Keratinocyte (primary cell): ENCODE data around the gene DLL1. TPM values are rescaled to one million over a fixed set of nuclear protein-coding genes. Genes with fewer than 3 reads are reported as not detected.
A peak's percentile ranks its signal among the peaks of the same experiment; 100 is the strongest.

Experiments
- DNase-seq: peaks from one replicate; pipeline ENCODE4 v3.0.0-alpha.2; 2011; ENCODE audit warnings: low read depth, missing footprints, low spot score
- FAIRE-seq: peaks from 2 replicates; lab custom pipeline; 2011; peaks lifted over from hg19 to GRCh38; lab: Jason Lieb, UNC
- H2AFZ ChIP-seq: 2 replicates; pipeline ENCODE4 v1.6.0; 2012; ENCODE audit warnings: low read length, control low read depth, inconsistent platforms; ENCODE audit not compliant: control insufficient read depth
- H3K27ac ChIP-seq: 2 replicates; pipeline ENCODE4 v1.5.1; 2011; ENCODE audit warnings: low read length; ENCODE audit not compliant: control insufficient read depth, insufficient read depth
- H3K27me3 ChIP-seq: 3 replicates; pipeline ENCODE4 v1.6.0; 2011; ENCODE audit warnings: low read length; ENCODE audit not compliant: control insufficient read depth, insufficient read depth; ENCODE audit errors: extremely low read depth
- H3K36me3 ChIP-seq, 2 experiments: 2 replicates in 1 of 2; 3 replicates in 1 of 2; pipeline ENCODE4 v1.5.1; 2011; ENCODE audit warnings: low read length in 2 of 2, mild to moderate bottlenecking in 1 of 2; ENCODE audit not compliant: control insufficient read depth in 2 of 2, insufficient read depth in 2 of 2; ENCODE audit errors: extremely low read depth in 1 of 2
- H3K4me1 ChIP-seq: 3 replicates; pipeline ENCODE4 v1.5.1; 2011; ENCODE audit warnings: low read length; ENCODE audit not compliant: control insufficient read depth, insufficient read depth; ENCODE audit errors: extremely low read depth
- H3K4me2 ChIP-seq: 3 replicates; pipeline ENCODE4 v1.6.0; 2011; ENCODE audit warnings: low read depth, low read length; ENCODE audit not compliant: control insufficient read depth, insufficient read depth; ENCODE audit errors: extremely low read depth
- H3K4me3 ChIP-seq, 3 experiments: fragments of 200-600 bp in 1 of 3; sonication (generic) in 1 of 3; 2 replicates in 2 of 3; 3 replicates in 1 of 3; pipeline ENCODE4 v1.5.1; 2011 to 2016; ENCODE audit warnings: low read length in 3 of 3, mild to moderate bottlenecking in 3 of 3, control low read depth in 2 of 3, inconsistent platforms in 1 of 3, low read depth in 1 of 3, mixed read lengths in 1 of 3, mixed run types in 1 of 3, moderate library complexity in 1 of 3; ENCODE audit not compliant: control insufficient read depth in 2 of 3, insufficient read depth in 2 of 3; ENCODE audit errors: extremely low read depth in 1 of 3
- H3K79me2 ChIP-seq: 2 replicates; pipeline ENCODE4 v1.6.0; 2012; ENCODE audit warnings: low read length; ENCODE audit not compliant: control insufficient read depth, insufficient read depth
- H3K9ac ChIP-seq: 3 replicates; pipeline ENCODE4 v1.6.0; 2011; ENCODE audit warnings: low read length; ENCODE audit not compliant: control insufficient read depth, insufficient read depth; ENCODE audit errors: extremely low read depth
- H3K9me1 ChIP-seq: 3 replicates; pipeline ENCODE4 v1.6.0; 2011; ENCODE audit warnings: low read length; ENCODE audit not compliant: control insufficient read depth, insufficient read depth; ENCODE audit errors: extremely low read depth
- H3K9me3 ChIP-seq: 2 replicates; pipeline ENCODE4 v1.5.1; 2012; ENCODE audit warnings: low read depth, low read length; ENCODE audit not compliant: control insufficient read depth
- H4K20me1 ChIP-seq: 3 replicates; pipeline ENCODE4 v1.6.0; 2011; ENCODE audit warnings: low read length; ENCODE audit not compliant: control insufficient read depth, insufficient read depth; ENCODE audit errors: extremely low read depth
- CTCF ChIP-seq, 3 experiments: IDR thresholded peaks in 1 of 3; conservative IDR thresholded peaks in 1 of 3; optimal IDR thresholded peaks in 1 of 3; 2 replicates in 2 of 3; 3 replicates in 1 of 3; pipeline versions ENCODE3 to v1.5.1; 2011; ENCODE audit warnings: low read length in 3 of 3, mild to moderate bottlenecking in 3 of 3, moderate library complexity in 2 of 3, control low read depth in 1 of 3, inconsistent platforms in 1 of 3; ENCODE audit not compliant: insufficient read depth in 2 of 3; ENCODE audit errors: extremely low read depth in 1 of 3
- EZH2 ChIP-seq: IDR thresholded peaks from one replicate; pipeline ENCODE4 v1.6.1; 2012; ENCODE audit warnings: inconsistent platforms, mild to moderate bottlenecking, low read length, moderate library complexity
- dilution Hi-C: fragments of 300-500 bp; cut with MboI; formaldehyde crosslinking; loops from one replicate; pipeline ENCODE4 v1.7.0; 2020; ENCODE audit warnings: low sequenced_read_pairs; ENCODE audit not compliant: extremely low pct_ligation_motif_present
- polyA plus RNA-seq, 5 experiments: library from polyadenylated mRNA; depleted of rRNA in 3 of 5; stranded (reverse) in 3 of 5; stranded (forward) in 1 of 5; unstranded in 1 of 5; fragments of >200 nt; gene quantifications; 1 replicate in 1 of 5; 2 replicates in 3 of 5; 3 replicates in 1 of 5; pipeline versions ENCODE4 v1.2.1 to v1.2.3, GENCODE V29; 2011 to 2012; ENCODE audit warnings: missing spikeins in 2 of 5, low read depth in 1 of 5, low replicate concordance in 1 of 5

The DLL1 gene
- polyA plus RNA-seq, 1 donor (not counting 4 experiments of a cell fraction or from before 2014, with no cell fraction given) = 8.2 TPM

- no peak overlapping the region for H3K27ac ChIP-seq
- FAIRE-seq (no peak), DNase-seq (no peak)
- H3K4me1 ChIP-seq = peaks cover 13% of the 10 kb centered on the region
- peaks cover 0 to 5% of the 10 kb centered on the region in 2 experiments for H3K36me3 ChIP-seq
- no peak overlapping the region for H3K4me3 ChIP-seq
- no peak overlapping the region for H3K9ac ChIP-seq
- no peaks in the 10 kb centered on the region for H3K9me3 ChIP-seq
- H3K9me1 ChIP-seq = no peaks in the 10 kb centered on the region
- peaks cover 71% of the 10 kb centered on the region for H3K79me2 ChIP-seq
- dilution Hi-C loops = no loop called here
- no peak for TF ChIP-seq EZH2
- TF ChIP-seq CTCF (optimal IDR thresholded peaks at IDR 0.05 in 1 of 3, IDR thresholded peaks at IDR 0.05 in 1 of 3, conservative IDR thresholded peaks at IDR 0.05 in 1 of 3; ENCODE audit: extremely low read depth in 1 of 3, insufficient read depth in 2 of 3, low read length in 3 of 3) = no peak
- peak overlapping the region; percentile 31 for H3K4me2 ChIP-seq
- no peak overlapping the region for H2AFZ ChIP-seq
- H4K20me1 ChIP-seq = no peaks in the 10 kb centered on the region
- no peaks in the 10 kb centered on the region for H3K27me3 ChIP-seq
Observed at GRCh38 chr6:170308761-170309160, 17.9 kb upstream of the DLL1 start.

GRCh38 chr6:170307080-170307545 lies 16.2 kb upstream of the DLL1 start:
- H4K20me1 ChIP-seq = no peaks in the 10 kb centered on the region
- dilution Hi-C loops = no loop called here

More at GRCh38 chr6:170307080-170307545, 16.2 kb upstream of the DLL1 start:
- Histone ChIP-seq H3K4me2 (peak overlapping the region; percentile 90), H3K27me3 (no peaks in the 10 kb centered on the region), H3K9me1 (no peaks in the 10 kb centered on the region), H3K9ac (peak overlapping the region; percentile 92), H3K36me3 (peaks cover 0 to 5% of the 10 kb centered on the region in 2 experiments), H2AFZ (peak overlapping the region; percentile 75), H3K4me1 (peaks cover 13% of the 10 kb centered on the region), H3K27ac (peak overlapping the region; percentile 75), H3K4me3 (peak overlapping the region; percentile 85 to 96 (median 92)), H3K79me2 (peaks cover 56% of the 10 kb centered on the region), H3K9me3 (no peaks in the 10 kb centered on the region)
- DNase-seq = no peak
- no peak for FAIRE-seq
- TF ChIP-seq CTCF (optimal IDR thresholded peaks at IDR 0.05 in 1 of 3, IDR thresholded peaks at IDR 0.05 in 1 of 3, conservative IDR thresholded peaks at IDR 0.05 in 1 of 3; ENCODE audit: extremely low read depth in 1 of 3, insufficient read depth in 2 of 3, low read length in 3 of 3) = no peak
- no peak for TF ChIP-seq EZH2
